ENCODE measurements around the gene KCNQ5.

GRCh38 chr6:72776456-72776855, 154.6 kb downstream of the KCNQ5 start:
- no peak for TF ChIP-seq CTCF (IDR thresholded peaks at IDR 0.05)
- TF ChIP-seq POLR2A (IDR thresholded peaks at IDR 0.05), result no peak
